ENCODE results near the gene SCARB1.

Gene SCARB1

DNA sequence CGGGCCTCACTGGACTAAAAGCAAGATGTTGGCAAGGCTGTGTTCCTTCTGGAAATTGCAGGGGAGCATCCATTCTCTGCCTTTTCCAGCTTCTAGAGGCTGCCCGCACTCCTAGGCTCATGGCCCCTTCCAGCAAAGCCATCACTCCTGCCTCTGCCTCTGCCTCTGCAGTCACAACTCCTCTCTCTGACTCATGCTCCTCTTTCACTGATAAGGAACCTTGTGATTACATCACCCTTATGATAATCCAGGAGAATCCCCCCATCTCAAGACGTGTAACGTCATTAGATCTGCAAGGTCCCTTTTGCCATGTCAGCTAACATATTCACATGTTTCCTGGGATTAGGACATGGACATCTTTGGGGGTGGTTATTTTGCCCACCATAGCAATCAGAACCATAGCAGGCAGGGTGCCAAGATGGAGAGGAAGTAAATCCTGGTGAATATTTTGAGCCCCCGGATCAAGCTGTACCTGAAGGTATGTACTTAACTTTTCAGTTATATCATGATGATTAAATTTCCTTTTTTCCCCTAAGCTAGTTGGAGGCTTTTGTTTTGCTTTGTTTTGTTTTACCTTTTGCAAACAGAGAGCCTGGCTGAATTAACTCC, 123.6 kb downstream of the SCARB1 start:
- no peaks in the 10 kb centered on the region for H3K36me3 Mint-ChIP-seq (ENCODE audit: insufficient read depth)
- no peaks in the 10 kb centered on the region for H3K9me3 Mint-ChIP-seq
- peaks cover 4 to 14% of the 10 kb centered on the region in 2 donors for H3K4me1 Mint-ChIP-seq (ENCODE audit: low read depth in 2 of 2)
- H3K27ac Mint-ChIP-seq = no peak overlapping the region
- H3K4me3 Mint-ChIP-seq = no peak overlapping the region
- no peak for ATAC-seq (replicated peaks)
- DNase-seq = no peak
- peaks cover 15 to 40% of the 10 kb centered on the region in 2 donors for H3K27me3 Mint-ChIP-seq

DNA sequence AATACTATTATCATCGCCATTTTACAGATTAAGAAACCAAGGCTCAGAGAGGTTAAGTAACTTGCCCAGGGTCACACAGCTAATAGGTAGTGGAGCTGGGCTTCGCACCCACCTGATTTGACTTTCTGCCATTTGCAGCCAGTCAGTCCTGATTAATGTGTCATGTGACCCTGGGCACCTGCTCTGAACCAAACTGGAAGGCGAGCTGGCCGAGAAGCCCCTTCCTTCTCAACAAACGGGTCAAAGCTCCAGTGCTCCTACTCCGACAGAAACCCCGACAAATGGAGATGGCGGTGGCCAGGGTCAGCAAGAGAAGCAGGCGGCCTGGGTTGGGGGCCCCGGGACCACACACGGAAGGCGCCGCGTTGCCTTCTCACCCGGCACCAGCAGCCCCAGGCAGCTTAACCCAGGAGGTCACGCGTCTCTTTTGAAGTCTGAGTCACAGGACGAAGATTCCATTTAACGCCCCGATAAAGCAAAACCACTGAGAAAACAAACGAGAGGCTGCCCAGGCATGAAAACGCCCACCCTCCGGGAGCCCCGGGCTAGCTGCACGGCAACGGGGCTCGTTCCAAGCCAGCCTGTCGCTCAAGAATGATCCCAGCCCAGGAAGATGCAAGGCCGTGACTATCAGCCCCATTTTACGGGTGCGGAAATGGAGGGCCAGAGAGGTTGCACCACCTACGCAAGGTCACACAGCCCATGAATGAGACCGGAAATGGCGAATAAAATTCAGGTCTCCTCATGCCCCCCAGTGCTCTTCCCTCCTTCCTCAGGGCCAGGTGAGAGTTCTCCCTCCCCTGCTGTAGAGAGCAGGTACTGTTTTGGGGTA, 124.8 kb downstream of the SCARB1 start:
- H3K9me3 Mint-ChIP-seq = no peaks in the 10 kb centered on the region
- H3K27me3 Mint-ChIP-seq = peaks cover 15 to 39% of the 10 kb centered on the region in 2 donors
- peaks cover 4 to 14% of the 10 kb centered on the region in 2 donors for H3K4me1 Mint-ChIP-seq (ENCODE audit: low read depth in 2 of 2)
- H3K27ac Mint-ChIP-seq = peak overlapping the region; percentile 10 to 64
- no peak for ATAC-seq (replicated peaks)
- H3K36me3 Mint-ChIP-seq (ENCODE audit: insufficient read depth) = no peaks in the 10 kb centered on the region
- DNase-seq = no peak
- peak overlapping the region in 1 of 2 donors; percentile 44 for H3K4me3 Mint-ChIP-seq

DNA sequence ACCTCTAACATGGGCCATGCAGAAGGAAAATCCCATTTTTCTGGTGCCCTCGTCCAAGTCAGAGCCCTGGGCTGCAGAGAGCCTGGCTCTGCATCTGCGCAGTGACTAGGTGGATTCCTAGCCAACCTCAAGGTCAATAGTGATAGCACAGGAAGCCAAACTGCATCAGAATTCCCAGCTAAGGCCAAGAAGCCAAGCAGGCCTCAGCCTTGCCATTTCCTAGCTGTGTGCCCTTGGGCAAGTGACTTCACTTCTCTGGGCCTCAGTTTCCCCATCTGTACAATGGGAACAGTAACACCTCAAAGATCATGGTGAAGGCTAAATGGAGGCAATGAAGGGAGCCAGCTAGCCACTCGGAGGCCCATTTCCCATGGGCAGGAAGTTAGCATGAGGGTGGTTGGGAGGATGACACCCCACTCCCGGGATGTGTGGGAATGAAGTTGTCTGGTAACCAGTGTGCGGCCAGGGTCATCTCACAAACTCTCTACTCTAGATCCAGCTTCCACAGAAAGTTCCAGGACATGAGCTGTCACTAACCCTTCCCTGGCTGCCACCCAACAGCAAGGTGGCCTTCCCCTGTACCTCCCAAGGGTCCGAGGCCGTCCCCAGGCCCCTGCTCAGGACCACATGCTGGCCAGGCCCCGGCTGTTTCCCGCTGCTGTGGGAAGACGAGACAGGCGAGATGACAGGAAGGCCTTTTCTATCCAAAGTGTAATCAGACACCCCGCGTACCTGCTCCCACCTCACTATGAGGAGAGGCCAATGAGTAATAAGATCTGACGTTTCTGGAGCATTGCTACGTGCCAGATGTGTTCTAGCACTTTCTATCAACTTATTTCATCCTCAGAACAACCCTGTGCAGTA, 125.7 kb downstream of the SCARB1 start:
- DNase-seq (no peak), ATAC-seq (replicated peaks) (no peak)
- no peak overlapping the region for H3K4me3 Mint-ChIP-seq
- H3K4me1 Mint-ChIP-seq (ENCODE audit: low read depth in 2 of 2) = peaks cover 4 to 14% of the 10 kb centered on the region in 2 donors
- no peaks in the 10 kb centered on the region for H3K9me3 Mint-ChIP-seq
- no peaks in the 10 kb centered on the region for H3K36me3 Mint-ChIP-seq (ENCODE audit: insufficient read depth)
- H3K27me3 Mint-ChIP-seq = peaks cover 15 to 39% of the 10 kb centered on the region in 2 donors
- peak overlapping the region; percentile 10 to 64 for H3K27ac Mint-ChIP-seq

DNA sequence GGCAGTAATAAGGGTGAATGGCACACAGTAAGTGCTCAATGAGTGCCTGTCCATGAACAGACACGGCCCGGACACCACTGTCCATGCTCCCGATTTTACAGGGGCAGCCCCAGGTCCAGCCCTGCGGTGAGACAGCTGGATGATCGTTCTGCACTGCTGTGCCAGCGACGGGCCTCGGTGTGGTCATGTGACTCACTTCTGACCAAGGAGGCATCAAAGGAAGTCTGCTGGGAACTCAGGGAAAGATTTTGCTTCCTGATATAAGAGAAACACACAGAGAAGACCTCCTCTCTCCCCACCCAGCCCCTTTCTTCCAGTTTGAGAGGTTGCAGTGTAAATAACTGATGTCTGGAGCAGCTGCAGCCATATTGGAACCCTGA, 126.6 kb downstream of the SCARB1 start:
- Mint-ChIP-seq H3K9me3 (no peaks in the 10 kb centered on the region), H3K36me3 (ENCODE audit: insufficient read depth) (no peaks in the 10 kb centered on the region), H3K4me1 (ENCODE audit: low read depth in 2 of 2) (peaks cover 4 to 14% of the 10 kb centered on the region in 2 donors), H3K27me3 (peaks cover 15 to 39% of the 10 kb centered on the region in 2 donors), H3K27ac (no peak overlapping the region), H3K4me3 (no peak overlapping the region)
- DNase-seq (no peak), ATAC-seq (replicated peaks) (no peak)

- ATAC-seq (replicated peaks) = peak; percentile 62
- peaks cover 4 to 14% of the 10 kb centered on the region in 2 donors for H3K4me1 Mint-ChIP-seq (ENCODE audit: low read depth in 2 of 2)
- DNase-seq = no peak
- peak overlapping the region in 1 of 2 donors; percentile 49 for H3K4me3 Mint-ChIP-seq
- no peaks in the 10 kb centered on the region for H3K9me3 Mint-ChIP-seq
- peaks cover 15 to 37% of the 10 kb centered on the region in 2 donors for H3K27me3 Mint-ChIP-seq
- H3K27ac Mint-ChIP-seq = peak overlapping the region in 1 of 2 donors; percentile 46
- H3K36me3 Mint-ChIP-seq (ENCODE audit: insufficient read depth) = no peaks in the 10 kb centered on the region
Measured at GRCh38 chr12:124736115-124737039, 127.3 kb downstream of the SCARB1 start.

- Mint-ChIP-seq H3K4me3 (no peak overlapping the region), H3K36me3 (ENCODE audit: insufficient read depth) (no peaks in the 10 kb centered on the region), H3K9me3 (no peaks in the 10 kb centered on the region), H3K27me3 (peaks cover 9 to 16% of the 10 kb centered on the region in 2 donors), H3K27ac (no peak overlapping the region), H3K4me1 (ENCODE audit: low read depth in 2 of 2) (peaks cover 4 to 13% of the 10 kb centered on the region in 2 donors)
- ATAC-seq (replicated peaks) (no peak), DNase-seq (no peak)
Measured at GRCh38 chr12:124734224-124734788, 129.4 kb downstream of the SCARB1 start.

GRCh38 chr12:124733086-124733485, 130.6 kb downstream of the SCARB1 start:
- Mint-ChIP-seq H3K4me1 (ENCODE audit: low read depth in 2 of 2) (peaks cover 4 to 7% of the 10 kb centered on the region in 2 donors), H3K27ac (no peak overlapping the region), H3K36me3 (ENCODE audit: insufficient read depth) (no peaks in the 10 kb centered on the region), H3K4me3 (no peak overlapping the region), H3K27me3 (peaks cover under 1 to 6% of the 10 kb centered on the region in 2 donors), H3K9me3 (no peaks in the 10 kb centered on the region)
- ATAC-seq (replicated peaks) (no peak), DNase-seq (no peak)

- Mint-ChIP-seq H3K4me3 (no peak overlapping the region), H3K4me1 (ENCODE audit: low read depth in 2 of 2) (peaks cover 4 to 6% of the 10 kb centered on the region in 2 donors), H3K36me3 (ENCODE audit: insufficient read depth) (no peaks in the 10 kb centered on the region), H3K27me3 (peaks cover 0 to 6% of the 10 kb centered on the region in 2 donors), H3K27ac (no peak overlapping the region), H3K9me3 (no peaks in the 10 kb centered on the region)
- DNase-seq (no peak), ATAC-seq (replicated peaks) (no peak)
Measured at GRCh38 chr12:124732275-124733075, 131.2 kb downstream of the SCARB1 start.

- Mint-ChIP-seq H3K4me1 (ENCODE audit: low read depth in 2 of 2) (peaks cover 2 to 5% of the 10 kb centered on the region in 2 donors), H3K27me3 (peaks cover 0 to 1% of the 10 kb centered on the region in 2 donors), H3K36me3 (ENCODE audit: insufficient read depth) (no peaks in the 10 kb centered on the region), H3K4me3 (no peak overlapping the region), H3K27ac (no peak overlapping the region), H3K9me3 (no peaks in the 10 kb centered on the region)
- no peak for ATAC-seq (replicated peaks)
- no peak for DNase-seq
Measured at GRCh38 chr12:124731869-124732268, 131.8 kb downstream of the SCARB1 start.

DNA sequence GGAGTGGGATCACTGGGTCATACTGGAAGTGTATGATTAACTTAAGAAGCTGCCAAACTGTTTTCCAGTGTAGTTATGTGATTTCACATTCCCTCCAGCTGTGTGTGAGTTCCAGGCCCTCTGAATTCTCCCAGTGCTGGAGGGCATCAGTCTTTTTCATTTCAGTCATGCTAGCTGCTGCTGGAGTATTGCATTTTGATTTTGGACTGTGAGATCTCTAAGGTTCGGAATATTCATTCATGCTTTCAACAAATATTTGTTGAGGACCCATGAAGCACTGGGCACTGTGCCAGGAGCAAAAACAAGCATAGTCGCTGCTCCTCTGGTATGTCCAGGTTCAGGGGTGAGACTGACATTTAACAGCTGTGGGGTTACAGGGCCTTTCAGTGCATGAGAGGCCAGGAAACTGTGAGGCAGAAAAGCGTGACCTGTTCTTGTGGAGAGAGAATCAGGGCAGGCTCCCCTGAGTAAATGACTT, 133.2 kb downstream of the SCARB1 start:
- no peaks in the 10 kb centered on the region for H3K36me3 Mint-ChIP-seq (ENCODE audit: insufficient read depth)
- ATAC-seq (replicated peaks) (no peak), DNase-seq (no peak)
- H3K4me3 Mint-ChIP-seq = no peak overlapping the region
- peaks cover 0 to 11% of the 10 kb centered on the region in 2 donors for H3K27me3 Mint-ChIP-seq
- H3K9me3 Mint-ChIP-seq = no peaks in the 10 kb centered on the region
- no peaks in the 10 kb centered on the region for H3K4me1 Mint-ChIP-seq (ENCODE audit: low read depth in 2 of 2)
- no peak overlapping the region for H3K27ac Mint-ChIP-seq

DNA sequence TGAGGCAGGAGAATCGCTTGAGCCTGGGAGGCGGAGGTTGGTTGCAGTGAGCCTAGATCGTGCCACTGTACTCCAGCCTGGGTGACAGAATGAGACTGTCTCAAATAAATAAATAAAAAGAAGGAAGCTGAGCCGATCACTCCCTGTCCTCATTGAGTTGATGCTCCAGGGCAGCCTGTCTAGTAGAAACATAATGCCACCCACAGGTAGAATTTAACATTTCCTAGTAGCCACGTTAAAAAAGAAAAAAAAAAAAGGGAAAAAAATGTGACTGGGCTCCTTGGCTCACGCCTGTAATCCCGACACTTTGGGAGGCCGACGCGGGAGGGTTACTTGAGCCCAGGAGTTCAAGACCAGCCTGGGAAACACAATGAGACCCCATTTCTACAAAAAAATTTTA, 135.7 kb downstream of the SCARB1 start:
- ATAC-seq (replicated peaks) (no peak), DNase-seq (no peak)
- no peaks in the 10 kb centered on the region for H3K4me1 Mint-ChIP-seq (ENCODE audit: low read depth in 2 of 2)
- H3K36me3 Mint-ChIP-seq (ENCODE audit: insufficient read depth) = no peaks in the 10 kb centered on the region
- H3K27ac Mint-ChIP-seq = no peak overlapping the region
- H3K4me3 Mint-ChIP-seq = no peak overlapping the region
- peaks cover 0 to 11% of the 10 kb centered on the region in 2 donors for H3K27me3 Mint-ChIP-seq
- H3K9me3 Mint-ChIP-seq = no peaks in the 10 kb centered on the region

All from effector memory CD8-positive, alpha-beta T cell (primary cell).